Measurements from ENCODE around the gene ZNF524.

- TF ChIP-seq, protein P1, sequence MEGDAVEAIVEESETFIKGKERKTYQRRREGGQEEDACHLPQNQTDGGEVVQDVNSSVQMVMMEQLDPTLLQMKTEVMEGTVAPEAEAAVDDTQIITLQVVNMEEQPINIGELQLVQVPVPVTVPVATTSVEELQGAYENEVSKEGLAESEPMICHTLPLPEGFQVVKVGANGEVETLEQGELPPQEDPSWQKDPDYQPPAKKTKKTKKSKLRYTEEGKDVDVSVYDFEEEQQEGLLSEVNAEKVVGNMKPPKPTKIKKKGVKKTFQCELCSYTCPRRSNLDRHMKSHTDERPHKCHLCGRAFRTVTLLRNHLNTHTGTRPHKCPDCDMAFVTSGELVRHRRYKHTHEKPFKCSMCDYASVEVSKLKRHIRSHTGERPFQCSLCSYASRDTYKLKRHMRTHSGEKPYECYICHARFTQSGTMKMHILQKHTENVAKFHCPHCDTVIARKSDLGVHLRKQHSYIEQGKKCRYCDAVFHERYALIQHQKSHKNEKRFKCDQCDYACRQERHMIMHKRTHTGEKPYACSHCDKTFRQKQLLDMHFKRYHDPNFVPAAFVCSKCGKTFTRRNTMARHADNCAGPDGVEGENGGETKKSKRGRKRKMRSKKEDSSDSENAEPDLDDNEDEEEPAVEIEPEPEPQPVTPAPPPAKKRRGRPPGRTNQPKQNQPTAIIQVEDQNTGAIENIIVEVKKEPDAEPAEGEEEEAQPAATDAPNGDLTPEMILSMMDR (IDR thresholded peaks at IDR 0.05), result no peak
- TF ChIP-seq POLR2A (IDR thresholded peaks at IDR 0.05), result no peak
Measured at GRCh38 chr19:55616395-55616875, 16.3 kb downstream of the ZNF524 start.

All from breast epithelium (tissue), 3 donors.